Endodermal cell (in vitro differentiated cells): Measurements from ENCODE around the gene CER1. TPM values are rescaled to one million over a fixed set of nuclear protein-coding genes. Genes with fewer than 3 reads are reported as not detected.

Experiments used
- DNase-seq: peaks from one replicate; pipeline ENCODE4 v3.0.0-alpha.2; 2017
- H3K27ac ChIP-seq: 2 replicates; pipeline ENCODE4 v1.5.1; 2013; ENCODE audit warnings: mild to moderate bottlenecking, low read depth, low read length, moderate library complexity
- H3K27me3 ChIP-seq: 2 replicates; pipeline ENCODE4 v1.6.1; 2013; ENCODE audit warnings: mild to moderate bottlenecking, low read length, moderate library complexity; ENCODE audit not compliant: insufficient read depth, control insufficient read depth, poor library complexity, severe bottlenecking
- H3K36me3 ChIP-seq: 2 replicates; pipeline ENCODE4 v1.7.0; 2013; ENCODE audit warnings: mild to moderate bottlenecking, low read length, moderate library complexity; ENCODE audit not compliant: control insufficient read depth, insufficient read depth
- H3K4me1 ChIP-seq: one replicate; pipeline ENCODE4 v1.7.0; 2013; ENCODE audit warnings: low read length; ENCODE audit not compliant: control insufficient read depth, insufficient read depth
- H3K4me3 ChIP-seq: 2 replicates; pipeline ENCODE4 v1.5.1; 2013; ENCODE audit warnings: mild to moderate bottlenecking, low read length, moderate library complexity
- H3K9ac ChIP-seq: 2 replicates; pipeline ENCODE4 v1.6.1; 2013; ENCODE audit warnings: mild to moderate bottlenecking, low read length, moderate library complexity; ENCODE audit not compliant: poor library complexity, severe bottlenecking; ENCODE audit errors: extremely low read depth
- H3K9me3 ChIP-seq: 2 replicates; pipeline ENCODE4 v1.6.1; 2013; ENCODE audit warnings: mild to moderate bottlenecking, low read length, moderate library complexity; ENCODE audit not compliant: control insufficient read depth
- H3K27ac Mint-ChIP-seq: 2 replicates; pipeline ENCODE4 v1.8.0; 2020; ENCODE audit warnings: mixed read lengths
- H3K27me3 Mint-ChIP-seq: 2 replicates; pipeline ENCODE4 v1.8.0; 2021; ENCODE audit warnings: mild to moderate bottlenecking, mixed read lengths; ENCODE audit not compliant: insufficient read depth
- H3K36me3 Mint-ChIP-seq: 2 replicates; pipeline ENCODE4 v1.8.0; 2020; ENCODE audit warnings: low read depth, mixed read lengths
- H3K4me1 Mint-ChIP-seq: 2 replicates; pipeline ENCODE4 v1.8.0; 2020; ENCODE audit warnings: mixed read lengths
- H3K4me3 Mint-ChIP-seq: 2 replicates; pipeline ENCODE4 v1.8.0; 2020; ENCODE audit warnings: mild to moderate bottlenecking, moderate library complexity, mixed read lengths
- H3K9me3 Mint-ChIP-seq: 2 replicates; pipeline ENCODE4 v1.8.0; 2020; ENCODE audit warnings: mild to moderate bottlenecking, mixed read lengths
- WGBS, 2 experiments: methylation state at CpG; one replicate each; pipeline versions ENCODE4 v1.1.5 to v1.1.7; 2013; ENCODE audit warnings: missing lambda C conversion rate in 2 of 2, mixed read lengths in 1 of 2; ENCODE audit not compliant: insufficient coverage in 1 of 2, insufficient read length in 1 of 2; 5-methylcytosine and 5-hydroxymethylcytosine counted together
- total RNA-seq, 2 donors: library from RNA; stranded (reverse); fragmentation: NEBNext Ultra II Directional in 1 of 2; extraction: Animal tissue kit (Norgen Biotek cat#: 25700) in 1 of 2; gene quantifications; 2 replicates in 1 of 2; 3 replicates in 1 of 2; pipeline ENCODE4 v1.2.1, GENCODE V29; 2021
- TF ChIP-seq, protein P1 (sequence below): fragments of 200-600 bp; sonication (generic); conservative IDR thresholded peaks from 2 replicates; pipeline ENCODE4 v1.5.0; 2021; ENCODE audit warnings: antibody characterized with exemption, mild to moderate bottlenecking

CER1 gene
- total RNA-seq, 2 donors from 2014 or later, result 694 to 2,562 TPM

- H3K36me3 ChIP-seq, result peaks cover 57% of the 10 kb centered on the region
- no peak overlapping the region for H3K27ac ChIP-seq
- H3K27me3 ChIP-seq, result no peaks in the 10 kb centered on the region
- H3K4me3 ChIP-seq, result peak overlapping the region; percentile 97
- peak overlapping the region; percentile 100 for H3K9ac ChIP-seq
- TF ChIP-seq, protein P1, sequence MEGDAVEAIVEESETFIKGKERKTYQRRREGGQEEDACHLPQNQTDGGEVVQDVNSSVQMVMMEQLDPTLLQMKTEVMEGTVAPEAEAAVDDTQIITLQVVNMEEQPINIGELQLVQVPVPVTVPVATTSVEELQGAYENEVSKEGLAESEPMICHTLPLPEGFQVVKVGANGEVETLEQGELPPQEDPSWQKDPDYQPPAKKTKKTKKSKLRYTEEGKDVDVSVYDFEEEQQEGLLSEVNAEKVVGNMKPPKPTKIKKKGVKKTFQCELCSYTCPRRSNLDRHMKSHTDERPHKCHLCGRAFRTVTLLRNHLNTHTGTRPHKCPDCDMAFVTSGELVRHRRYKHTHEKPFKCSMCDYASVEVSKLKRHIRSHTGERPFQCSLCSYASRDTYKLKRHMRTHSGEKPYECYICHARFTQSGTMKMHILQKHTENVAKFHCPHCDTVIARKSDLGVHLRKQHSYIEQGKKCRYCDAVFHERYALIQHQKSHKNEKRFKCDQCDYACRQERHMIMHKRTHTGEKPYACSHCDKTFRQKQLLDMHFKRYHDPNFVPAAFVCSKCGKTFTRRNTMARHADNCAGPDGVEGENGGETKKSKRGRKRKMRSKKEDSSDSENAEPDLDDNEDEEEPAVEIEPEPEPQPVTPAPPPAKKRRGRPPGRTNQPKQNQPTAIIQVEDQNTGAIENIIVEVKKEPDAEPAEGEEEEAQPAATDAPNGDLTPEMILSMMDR, result no peak
- Mint-ChIP-seq H3K27me3 (peaks cover 22% of the 10 kb centered on the region), H3K4me1 (peaks cover 46% of the 10 kb centered on the region), H3K27ac (no peak overlapping the region), H3K9me3 (no peaks in the 10 kb centered on the region), H3K36me3 (peaks cover 54% of the 10 kb centered on the region), H3K4me3 (peak overlapping the region; percentile 91)
- WGBS, 2 experiments, result 60 to 73% methylated on average over 6 to 8 of the region's 8 CpGs
- H3K9me3 ChIP-seq, result no peaks in the 10 kb centered on the region
- no peaks in the 10 kb centered on the region for H3K4me1 ChIP-seq
- no peak for DNase-seq
These were observed 3.2 kb downstream of the CER1 start for GRCh38 chr9:14719231-14719923.

DNA sequence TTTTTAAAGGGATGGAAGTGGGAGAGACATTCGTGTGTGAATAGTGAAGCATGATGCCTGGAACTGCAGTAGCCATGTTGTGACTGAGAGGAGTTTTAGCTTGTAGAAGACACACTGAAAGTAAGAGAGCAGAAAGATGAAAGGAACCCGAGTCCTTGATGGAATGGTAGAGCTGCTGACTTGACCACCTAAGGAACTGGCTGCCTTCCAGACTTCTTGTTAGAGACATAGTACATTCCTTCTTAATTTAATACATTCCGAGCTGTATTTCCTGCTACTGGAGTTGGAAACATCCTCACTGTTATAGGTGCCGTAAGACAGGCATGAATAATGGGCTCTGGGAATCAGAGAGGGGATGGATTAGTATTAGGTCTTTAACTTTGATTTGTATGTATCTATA lies 7.4 kb downstream of the CER1 start:
- peaks cover 6% of the 10 kb centered on the region for H3K9me3 ChIP-seq
- no peaks in the 10 kb centered on the region for H3K27me3 ChIP-seq
- Mint-ChIP-seq H3K36me3 (peaks cover 63% of the 10 kb centered on the region), H3K4me1 (peaks cover 9% of the 10 kb centered on the region), H3K9me3 (peaks cover 5% of the 10 kb centered on the region), H3K4me3 (no peak overlapping the region), H3K27me3 (peaks cover 3% of the 10 kb centered on the region), H3K27ac (no peak overlapping the region)
- no peaks in the 10 kb centered on the region for H3K4me1 ChIP-seq
- TF ChIP-seq, protein P1, result no peak
- WGBS, 2 experiments, result 82 to 83% methylated on average over 2 to 4 of the region's 4 CpGs
- H3K27ac ChIP-seq, result no peak overlapping the region
- H3K36me3 ChIP-seq, result peaks cover 76% of the 10 kb centered on the region
- H3K9ac ChIP-seq, result no peak overlapping the region
- no peak for DNase-seq
- no peak overlapping the region for H3K4me3 ChIP-seq

- TF ChIP-seq, protein P1, result no peak
- Histone ChIP-seq H3K27ac (no peak overlapping the region), H3K27me3 (no peaks in the 10 kb centered on the region), H3K4me3 (no peak overlapping the region), H3K9ac (no peak overlapping the region), H3K4me1 (no peaks in the 10 kb centered on the region), H3K9me3 (peaks cover 6% of the 10 kb centered on the region), H3K36me3 (peaks cover 76% of the 10 kb centered on the region)
- no peak for DNase-seq
- H3K27me3 Mint-ChIP-seq, result no peaks in the 10 kb centered on the region
- H3K4me3 Mint-ChIP-seq, result no peak overlapping the region
- H3K4me1 Mint-ChIP-seq, result no peaks in the 10 kb centered on the region
- peaks cover 8% of the 10 kb centered on the region for H3K9me3 Mint-ChIP-seq
- H3K27ac Mint-ChIP-seq, result no peak overlapping the region
- H3K36me3 Mint-ChIP-seq, result peaks cover 66% of the 10 kb centered on the region
- 79 to 90% methylated on average over 2 to 3 of the region's 3 CpGs for WGBS, 2 experiments
These were observed 9.3 kb downstream of the CER1 start for GRCh38 chr9:14713187-14713767.
